A549 (cell line): ENCODE results near the gene UTS2B. TPM values are rescaled to one million over a fixed set of nuclear protein-coding genes. Genes with fewer than 3 reads are reported as not detected.

ENCODE experiments used
- ATAC-seq, 2 experiments: fragments of 200-7000 bp in 1 of 2; fragments of >200 bp in 1 of 2; cut with Nextera tagmentation in 1 of 2; cut with Tn5 transposase in 1 of 2; 3 replicates each; pipeline versions ENCODE4 v1.8.0 to v1.9.1; 2018 to 2020; ENCODE audit warnings: mild to moderate bottlenecking in 1 of 2, moderate library complexity in 1 of 2
- CTCF ChIA-PET: fragments of 300-600 bp; sonication (Branson Sonifier 250); formaldehyde crosslinking; extraction: SDS; loops from one replicate; lab custom pipeline; 2021; ENCODE audit warnings: antibody characterized with exemption, inconsistent platforms; lab: Yijun Ruan, JAX
- POLR2A ChIA-PET: fragments of 350-600 bp; formaldehyde crosslinking; extraction: SDS; loops from one replicate; lab custom pipeline; 2021; ENCODE audit warnings: antibody characterized with exemption, inconsistent platforms; lab: Yijun Ruan, JAX
- DNase-seq, 2 experiments: peaks; one replicate each; pipeline versions ENCODE4 v3.0.0 to v3.0.0-alpha.2; 2011 to 2016; ENCODE audit warnings: low read depth in 1 of 2, low spot score in 1 of 2
- FAIRE-seq: peaks from 2 replicates; lab custom pipeline; 2011; peaks lifted over from hg19 to GRCh38; lab: Jason Lieb, UNC
- H3K27ac ChIP-seq, 2 experiments: fragments of >200 bp; sonication (Bioruptor Twin); formaldehyde crosslinking; 3 replicates each; pipeline ENCODE4 v1.5.1; 2016 to 2017
- H3K4me1 ChIP-seq: fragments of >200 bp; sonication (Bioruptor Twin); formaldehyde crosslinking; 3 replicates; pipeline ENCODE4 v1.6.1; 2016
- H3K4me2 ChIP-seq: fragments of >200 bp; sonication (Bioruptor Twin); formaldehyde crosslinking; 3 replicates; pipeline ENCODE4 v1.6.1; 2016
- H3K4me3 ChIP-seq: fragments of >200 bp; sonication (Bioruptor Twin); formaldehyde crosslinking; 3 replicates; pipeline ENCODE4 v1.5.1; 2016
- H3K9me3 ChIP-seq: fragments of >200 bp; sonication (Bioruptor Twin); formaldehyde crosslinking; 3 replicates; pipeline ENCODE4 v1.6.1; 2016
- BHLHE40 ChIP-seq: IDR thresholded peaks from 2 replicates; pipeline ENCODE4 v1.6.1; 2012; ENCODE audit warnings: low read depth, low read length, inconsistent platforms
- CBX8 ChIP-seq: fragments of 200-600 bp; sonication (generic); IDR thresholded peaks from 2 replicates; pipeline ENCODE4 v1.6.1; 2016
- EHMT2 ChIP-seq: fragments of 200-600 bp; sonication (generic); IDR thresholded peaks from 2 replicates; pipeline ENCODE4 v1.6.1; 2016; ENCODE audit warnings: antibody characterized with exemption, low read depth, mild to moderate bottlenecking, moderate library complexity
- ESRRA ChIP-seq: fragments of 150-350 bp; IDR thresholded peaks from 2 replicates; pipeline ENCODE4 v1.6.1; 2014; ENCODE audit warnings: mild to moderate bottlenecking, low read length, borderline replicate concordance
- FOSB ChIP-seq: fragments of 250-450 bp; sonication (Bioruptor Pico); IDR thresholded peaks from 2 replicates; pipeline ENCODE4 v1.5.0; 2020; ENCODE audit warnings: mild to moderate bottlenecking, moderate library complexity
- FOXS1 ChIP-seq: fragments of 250-450 bp; sonication (Bioruptor Pico); IDR thresholded peaks from 2 replicates; pipeline ENCODE4 v1.5.0; 2020; ENCODE audit warnings: mild to moderate bottlenecking, moderate library complexity
- HDAC2 ChIP-seq: fragments of 200-600 bp; sonication (generic); IDR thresholded peaks from 2 replicates; pipeline ENCODE4 v1.6.1; 2016
- HOXA7 ChIP-seq: fragments of 250-450 bp; sonication (Bioruptor Pico); IDR thresholded peaks from 2 replicates; pipeline ENCODE4 v1.5.0; 2020; ENCODE audit warnings: mild to moderate bottlenecking, moderate library complexity
- JUN ChIP-seq, 2 experiments: fragments of >200 bp; sonication (Bioruptor Twin); formaldehyde crosslinking; IDR thresholded peaks; 2 replicates in 1 of 2; 3 replicates in 1 of 2; pipeline ENCODE4 v1.6.1; 2016 to 2017
- MAZ ChIP-seq: fragments of 150-350 bp; IDR thresholded peaks from 2 replicates; pipeline ENCODE4 v1.6.1; 2014; ENCODE audit warnings: antibody characterized with exemption, low read depth, low read length, borderline replicate concordance
- PHF8 ChIP-seq: fragments of 200-600 bp; sonication (generic); IDR thresholded peaks from 2 replicates; pipeline ENCODE4 v1.6.1; 2016; ENCODE audit warnings: low read depth, mild to moderate bottlenecking, antibody characterized with exemption, moderate library complexity, borderline replicate concordance
- RARB ChIP-seq: fragments of 250-450 bp; sonication (Bioruptor Pico); IDR thresholded peaks from 2 replicates; pipeline ENCODE4 v1.8.0; 2021; ENCODE audit warnings: mild to moderate bottlenecking, moderate library complexity
- RFX5 ChIP-seq: fragments of 450-650 bp; IDR thresholded peaks from 2 replicates; pipeline ENCODE4 v1.7.1; 2014; ENCODE audit warnings: antibody characterized with exemption, mild to moderate bottlenecking, moderate library complexity
- RNF2 ChIP-seq: fragments of 200-600 bp; sonication (generic); IDR thresholded peaks from 2 replicates; pipeline ENCODE4 v1.6.1; 2016; ENCODE audit warnings: low read depth, mild to moderate bottlenecking, antibody characterized with exemption, moderate library complexity, borderline replicate concordance
- TFCP2L1 ChIP-seq: fragments of 250-450 bp; sonication (Bioruptor Pico); IDR thresholded peaks from 2 replicates; pipeline ENCODE4 v1.5.0; 2021; ENCODE audit warnings: mild to moderate bottlenecking
- ZC3H11A ChIP-seq: fragments of 450-650 bp; IDR thresholded peaks from 2 replicates; pipeline ENCODE4 v1.6.1; 2014; ENCODE audit warnings: antibody characterized with exemption, mild to moderate bottlenecking
- ZNF302 ChIP-seq: fragments of 250-450 bp; sonication (Bioruptor Pico); IDR thresholded peaks from 2 replicates; pipeline ENCODE4 v1.9.0; 2021; ENCODE audit warnings: inconsistent platforms, mild to moderate bottlenecking, moderate library complexity
- ZSCAN20 ChIP-seq: fragments of 250-450 bp; sonication (Bioruptor Pico); IDR thresholded peaks from 2 replicates; pipeline ENCODE4 v1.8.0; 2022; ENCODE audit warnings: mild to moderate bottlenecking, moderate library complexity
- WGBS: methylation state at CpG from one replicate; pipeline ENCODE4 v1.1.6; 2017; ENCODE audit errors: missing lambda C conversion rate; 5-methylcytosine and 5-hydroxymethylcytosine counted together
- polyA plus RNA-seq, 4 experiments: library from polyadenylated mRNA; depleted of rRNA in 3 of 4; stranded (reverse); fragments of >200 nt; fragmentation: RNase III in 1 of 4; extraction: RNeasy Plus Mini Kit Qiagen cat#74134 plus additional on column Dnase treatment in 1 of 4; gene quantifications; 2 replicates in 3 of 4; 3 replicates in 1 of 4; pipeline ENCODE4 v1.2.3, GENCODE V29; 2011 to 2017
- TF ChIP-seq, protein P1 (sequence below): IDR thresholded peaks from 2 replicates; pipeline ENCODE4 v1.6.1; 2012
- TF ChIP-seq, protein P2 (sequence below): fragments of >200 bp; sonication (Bioruptor Twin); formaldehyde crosslinking; IDR thresholded peaks from 3 replicates; pipeline ENCODE4 v1.5.1; 2016
- TF ChIP-seq, protein P3 (sequence below): fragments of 250-450 bp; sonication (Bioruptor Pico); IDR thresholded peaks from 2 replicates; pipeline ENCODE4 v1.5.0; 2021; ENCODE audit warnings: mild to moderate bottlenecking, moderate library complexity, borderline replicate concordance
- TF ChIP-seq, protein P4 (sequence below): fragments of 250-450 bp; sonication (Bioruptor Pico); IDR thresholded peaks from 2 replicates; pipeline ENCODE4 v1.5.0; 2020; ENCODE audit warnings: low read depth, mild to moderate bottlenecking, moderate library complexity
- TF ChIP-seq, protein P5 (sequence below): IDR thresholded peaks from 2 replicates; pipeline ENCODE4 v1.6.1; 2012
- TF ChIP-seq, protein P6 (sequence below): IDR thresholded peaks from 2 replicates; pipeline ENCODE4 v1.6.1; 2012; ENCODE audit warnings: low read depth, borderline replicate concordance
- TF ChIP-seq, protein P7 (sequence below): fragments of 150-350 bp; IDR thresholded peaks from 2 replicates; pipeline ENCODE4 v1.6.1; 2014; ENCODE audit warnings: low read depth, mild to moderate bottlenecking, low read length

Gene UTS2B
- polyA plus RNA-seq, 2 of the 4 experiments (the other 2 are of a cell fraction) = 0.16 TPM; not detected in 1

DNA sequence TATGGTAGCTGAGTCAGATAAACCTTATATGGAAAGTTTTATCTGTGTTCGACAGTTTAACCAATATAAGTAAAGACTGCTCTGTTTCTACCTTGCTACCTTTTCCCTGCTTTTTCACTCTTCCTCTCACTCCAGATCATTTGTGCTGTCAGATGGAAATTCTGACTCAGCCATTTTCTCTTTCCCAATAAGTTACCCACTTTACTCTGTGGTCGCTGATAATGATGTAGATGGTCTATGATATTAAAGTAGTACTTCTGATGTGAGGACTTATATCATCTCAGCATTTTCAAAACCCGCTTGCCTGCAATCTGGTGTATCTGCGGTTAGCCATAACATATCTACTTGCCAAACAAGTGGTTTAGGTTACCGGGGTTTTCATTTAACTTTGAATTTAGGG lies 15.0 kb upstream of the UTS2B start:
- FAIRE-seq = no peak
- WGBS = 92% methylated on average over 5 of the region's 5 CpGs

DNA sequence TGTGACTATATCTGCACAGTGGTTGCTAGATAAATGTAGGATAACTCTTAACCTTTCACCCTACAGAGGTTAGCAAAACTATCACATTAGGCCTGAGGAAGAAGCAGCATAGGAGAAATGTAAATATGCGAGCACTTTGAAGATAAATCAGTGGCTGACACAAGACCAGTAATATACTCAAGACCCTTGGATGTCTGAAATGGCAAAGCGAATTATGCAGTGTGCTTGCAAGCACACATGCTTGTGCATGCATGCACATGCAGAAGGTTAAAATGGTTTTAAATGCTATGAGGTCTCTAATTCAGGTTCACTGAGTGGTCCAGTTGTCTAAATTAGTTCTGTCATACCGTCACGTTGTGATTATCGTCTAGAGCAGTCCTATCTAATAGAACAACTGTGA lies 13.6 kb upstream of the UTS2B start:
- H3K4me2 ChIP-seq = no peak overlapping the region
- FAIRE-seq (no peak), ATAC-seq (no peak), DNase-seq (no peak)
- TF ChIP-seq, protein P1, sequence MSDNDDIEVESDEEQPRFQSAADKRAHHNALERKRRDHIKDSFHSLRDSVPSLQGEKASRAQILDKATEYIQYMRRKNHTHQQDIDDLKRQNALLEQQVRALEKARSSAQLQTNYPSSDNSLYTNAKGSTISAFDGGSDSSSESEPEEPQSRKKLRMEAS = no peak
- TF ChIP-seq FOXS1 (CRISPR knock-in tag) (no peak), RFX5 (no peak), ZSCAN20 (CRISPR knock-in tag) (no peak), EHMT2 (no peak), ZC3H11A (no peak), FOSB (CRISPR knock-in tag) (no peak), ESRRA (no peak), RARB (CRISPR knock-in tag) (no peak), HDAC2 (no peak), BHLHE40 (no peak), PHF8 (no peak), TFCP2L1 (CRISPR knock-in tag) (no peak)
- TF ChIP-seq, protein P2, sequence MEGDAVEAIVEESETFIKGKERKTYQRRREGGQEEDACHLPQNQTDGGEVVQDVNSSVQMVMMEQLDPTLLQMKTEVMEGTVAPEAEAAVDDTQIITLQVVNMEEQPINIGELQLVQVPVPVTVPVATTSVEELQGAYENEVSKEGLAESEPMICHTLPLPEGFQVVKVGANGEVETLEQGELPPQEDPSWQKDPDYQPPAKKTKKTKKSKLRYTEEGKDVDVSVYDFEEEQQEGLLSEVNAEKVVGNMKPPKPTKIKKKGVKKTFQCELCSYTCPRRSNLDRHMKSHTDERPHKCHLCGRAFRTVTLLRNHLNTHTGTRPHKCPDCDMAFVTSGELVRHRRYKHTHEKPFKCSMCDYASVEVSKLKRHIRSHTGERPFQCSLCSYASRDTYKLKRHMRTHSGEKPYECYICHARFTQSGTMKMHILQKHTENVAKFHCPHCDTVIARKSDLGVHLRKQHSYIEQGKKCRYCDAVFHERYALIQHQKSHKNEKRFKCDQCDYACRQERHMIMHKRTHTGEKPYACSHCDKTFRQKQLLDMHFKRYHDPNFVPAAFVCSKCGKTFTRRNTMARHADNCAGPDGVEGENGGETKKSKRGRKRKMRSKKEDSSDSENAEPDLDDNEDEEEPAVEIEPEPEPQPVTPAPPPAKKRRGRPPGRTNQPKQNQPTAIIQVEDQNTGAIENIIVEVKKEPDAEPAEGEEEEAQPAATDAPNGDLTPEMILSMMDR = no peak
- WGBS = 89% methylated on average over 5 of the region's 5 CpGs
- H3K9me3 ChIP-seq = no peaks in the 10 kb centered on the region
- H3K4me3 ChIP-seq = no peak overlapping the region
- CTCF ChIA-PET = no interaction called here
- POLR2A ChIA-PET = no interaction called here
- no peak overlapping the region for H3K27ac ChIP-seq
- H3K4me1 ChIP-seq = peaks cover 25% of the 10 kb centered on the region

More for the DNA sequence above, 15.0 kb upstream of the UTS2B start:
- Histone ChIP-seq H3K4me3 (no peak overlapping the region), H3K4me2 (no peak overlapping the region), H3K4me1 (peaks cover 25% of the 10 kb centered on the region), H3K27ac (no peak overlapping the region), H3K9me3 (no peaks in the 10 kb centered on the region)
- ATAC-seq (no peak), DNase-seq (no peak)
- ChIA-PET POLR2A (no interaction called here), CTCF (no interaction called here)
- TF ChIP-seq HOXA7 (no peak), HDAC2 (no peak), JUN (IDR thresholded peaks at IDR 0.05) (no peak), ESRRA (no peak), CBX8 (no peak), BHLHE40 (no peak), FOXS1 (CRISPR knock-in tag) (no peak), ZSCAN20 (CRISPR knock-in tag) (no peak)
- TF ChIP-seq, protein P3, sequence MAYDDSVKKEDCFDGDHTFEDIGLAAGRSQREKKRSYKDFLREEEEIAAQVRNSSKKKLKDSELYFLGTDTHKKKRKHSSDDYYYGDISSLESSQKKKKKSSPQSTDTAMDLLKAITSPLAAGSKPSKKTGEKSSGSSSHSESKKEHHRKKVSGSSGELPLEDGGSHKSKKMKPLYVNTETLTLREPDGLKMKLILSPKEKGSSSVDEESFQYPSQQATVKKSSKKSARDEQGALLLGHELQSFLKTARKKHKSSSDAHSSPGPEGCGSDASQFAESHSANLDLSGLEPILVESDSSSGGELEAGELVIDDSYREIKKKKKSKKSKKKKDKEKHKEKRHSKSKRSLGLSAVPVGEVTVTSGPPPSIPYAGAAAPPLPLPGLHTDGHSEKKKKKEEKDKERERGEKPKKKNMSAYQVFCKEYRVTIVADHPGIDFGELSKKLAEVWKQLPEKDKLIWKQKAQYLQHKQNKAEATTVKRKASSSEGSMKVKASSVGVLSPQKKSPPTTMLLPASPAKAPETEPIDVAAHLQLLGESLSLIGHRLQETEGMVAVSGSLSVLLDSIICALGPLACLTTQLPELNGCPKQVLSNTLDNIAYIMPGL (CRISPR knock-in tag) = no peak

DNA sequence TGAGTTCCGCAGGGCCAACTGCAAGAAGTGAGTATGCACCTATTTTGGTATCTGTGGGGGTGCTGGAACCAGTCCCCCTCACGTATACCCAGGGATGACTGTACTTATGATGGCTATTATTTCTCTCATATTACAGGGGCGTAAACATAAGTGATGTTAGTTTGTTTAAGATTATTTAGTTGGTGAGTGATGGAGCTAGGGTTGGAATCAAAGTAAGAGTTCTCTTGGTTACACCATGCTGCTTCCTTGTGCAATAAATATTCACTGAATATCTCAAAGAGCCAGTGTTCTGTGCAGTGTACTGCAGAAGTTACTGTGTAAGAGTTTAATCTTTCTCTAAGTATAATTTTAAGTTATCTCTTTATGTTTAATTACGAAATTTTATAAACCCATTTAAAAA lies 12.8 kb upstream of the UTS2B start:
- ChIA-PET POLR2A (no interaction called here), CTCF (no interaction called here)
- Histone ChIP-seq H3K4me3 (no peak overlapping the region), H3K27ac (no peak overlapping the region), H3K4me1 (peaks cover 32% of the 10 kb centered on the region), H3K9me3 (no peaks in the 10 kb centered on the region), H3K4me2 (peak overlapping the region; percentile 28; the same call in 1 of the 3 replicates)
- no peak for FAIRE-seq
- WGBS = 60% methylated on average over 4 of the region's 4 CpGs
- no peak for DNase-seq
- ATAC-seq = no peak
- TF ChIP-seq, protein P4, sequence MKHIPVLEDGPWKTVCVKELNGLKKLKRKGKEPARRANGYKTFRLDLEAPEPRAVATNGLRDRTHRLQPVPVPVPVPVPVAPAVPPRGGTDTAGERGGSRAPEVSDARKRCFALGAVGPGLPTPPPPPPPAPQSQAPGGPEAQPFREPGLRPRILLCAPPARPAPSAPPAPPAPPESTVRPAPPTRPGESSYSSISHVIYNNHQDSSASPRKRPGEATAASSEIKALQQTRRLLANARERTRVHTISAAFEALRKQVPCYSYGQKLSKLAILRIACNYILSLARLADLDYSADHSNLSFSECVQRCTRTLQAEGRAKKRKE (CRISPR knock-in tag) = no peak
- TF ChIP-seq MAZ (no peak), ZNF302 (CRISPR knock-in tag) (no peak), RNF2 (no peak), ZC3H11A (no peak)
- TF ChIP-seq, protein P5, sequence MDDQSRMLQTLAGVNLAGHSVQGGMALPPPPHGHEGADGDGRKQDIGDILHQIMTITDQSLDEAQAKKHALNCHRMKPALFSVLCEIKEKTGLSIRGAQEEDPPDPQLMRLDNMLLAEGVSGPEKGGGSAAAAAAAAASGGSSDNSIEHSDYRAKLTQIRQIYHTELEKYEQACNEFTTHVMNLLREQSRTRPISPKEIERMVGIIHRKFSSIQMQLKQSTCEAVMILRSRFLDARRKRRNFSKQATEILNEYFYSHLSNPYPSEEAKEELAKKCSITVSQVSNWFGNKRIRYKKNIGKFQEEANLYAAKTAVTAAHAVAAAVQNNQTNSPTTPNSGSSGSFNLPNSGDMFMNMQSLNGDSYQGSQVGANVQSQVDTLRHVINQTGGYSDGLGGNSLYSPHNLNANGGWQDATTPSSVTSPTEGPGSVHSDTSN = no peak
- TF ChIP-seq, protein P3 (CRISPR knock-in tag) = no peak
- TF ChIP-seq, protein P6, sequence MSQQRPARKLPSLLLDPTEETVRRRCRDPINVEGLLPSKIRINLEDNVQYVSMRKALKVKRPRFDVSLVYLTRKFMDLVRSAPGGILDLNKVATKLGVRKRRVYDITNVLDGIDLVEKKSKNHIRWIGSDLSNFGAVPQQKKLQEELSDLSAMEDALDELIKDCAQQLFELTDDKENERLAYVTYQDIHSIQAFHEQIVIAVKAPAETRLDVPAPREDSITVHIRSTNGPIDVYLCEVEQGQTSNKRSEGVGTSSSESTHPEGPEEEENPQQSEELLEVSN = no peak
- TF ChIP-seq, protein P7, sequence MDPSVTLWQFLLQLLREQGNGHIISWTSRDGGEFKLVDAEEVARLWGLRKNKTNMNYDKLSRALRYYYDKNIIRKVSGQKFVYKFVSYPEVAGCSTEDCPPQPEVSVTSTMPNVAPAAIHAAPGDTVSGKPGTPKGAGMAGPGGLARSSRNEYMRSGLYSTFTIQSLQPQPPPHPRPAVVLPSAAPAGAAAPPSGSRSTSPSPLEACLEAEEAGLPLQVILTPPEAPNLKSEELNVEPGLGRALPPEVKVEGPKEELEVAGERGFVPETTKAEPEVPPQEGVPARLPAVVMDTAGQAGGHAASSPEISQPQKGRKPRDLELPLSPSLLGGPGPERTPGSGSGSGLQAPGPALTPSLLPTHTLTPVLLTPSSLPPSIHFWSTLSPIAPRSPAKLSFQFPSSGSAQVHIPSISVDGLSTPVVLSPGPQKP = no peak
